Osteocyte (in vitro differentiated cells): ENCODE data around the gene VIPR2. TPM values are rescaled to one million over a fixed set of nuclear protein-coding genes. Genes with fewer than 3 reads are reported as not detected.
"Not testable (repeated sequence)": the region's sequence is repeated elsewhere in the genome, so short reads cannot be mapped to it uniquely, and the experiment has no call there.

Source experiments
- DNase-seq: peaks from one replicate; pipeline ENCODE4 v3.0.0; 2021; ENCODE audit warnings: mixed read lengths; ENCODE audit not compliant: unreplicated experiment; ENCODE audit errors: extremely low spot score
- H3K27ac Mint-ChIP-seq: one replicate; pipeline ENCODE4 v1.8.0; 2021; ENCODE audit warnings: mild to moderate bottlenecking, mixed read lengths; ENCODE audit not compliant: unreplicated experiment
- H3K27me3 Mint-ChIP-seq: one replicate; pipeline ENCODE4 v1.8.0; 2021; ENCODE audit warnings: mixed read lengths; ENCODE audit not compliant: unreplicated experiment
- H3K36me3 Mint-ChIP-seq: one replicate; pipeline ENCODE4 v1.8.0; 2021; ENCODE audit warnings: mixed read lengths; ENCODE audit not compliant: unreplicated experiment
- H3K4me1 Mint-ChIP-seq: one replicate; pipeline ENCODE4 v1.8.0; 2021; ENCODE audit warnings: mixed read lengths; ENCODE audit not compliant: unreplicated experiment
- H3K4me3 Mint-ChIP-seq: one replicate; pipeline ENCODE4 v1.8.0; 2021; ENCODE audit warnings: mild to moderate bottlenecking, moderate library complexity, mixed read lengths; ENCODE audit not compliant: unreplicated experiment
- H3K9me3 Mint-ChIP-seq: one replicate; pipeline ENCODE4 v1.8.0; 2021; ENCODE audit warnings: mixed read lengths; ENCODE audit not compliant: unreplicated experiment
- CTCF ChIP-seq: fragments of 200-600 bp; sonication (generic); IDR thresholded peaks from 2 replicates; pipeline ENCODE4 v1.5.0; 2021; ENCODE audit warnings: antibody characterized with exemption, mild to moderate bottlenecking, moderate library complexity
- total RNA-seq: library from RNA; stranded (reverse); gene quantifications from 2 replicates; pipeline ENCODE4 v1.2.1, GENCODE V29; 2021

Gene VIPR2
- total RNA-seq, 1 donor from 2014 or later, result 0.19 TPM

DNA sequence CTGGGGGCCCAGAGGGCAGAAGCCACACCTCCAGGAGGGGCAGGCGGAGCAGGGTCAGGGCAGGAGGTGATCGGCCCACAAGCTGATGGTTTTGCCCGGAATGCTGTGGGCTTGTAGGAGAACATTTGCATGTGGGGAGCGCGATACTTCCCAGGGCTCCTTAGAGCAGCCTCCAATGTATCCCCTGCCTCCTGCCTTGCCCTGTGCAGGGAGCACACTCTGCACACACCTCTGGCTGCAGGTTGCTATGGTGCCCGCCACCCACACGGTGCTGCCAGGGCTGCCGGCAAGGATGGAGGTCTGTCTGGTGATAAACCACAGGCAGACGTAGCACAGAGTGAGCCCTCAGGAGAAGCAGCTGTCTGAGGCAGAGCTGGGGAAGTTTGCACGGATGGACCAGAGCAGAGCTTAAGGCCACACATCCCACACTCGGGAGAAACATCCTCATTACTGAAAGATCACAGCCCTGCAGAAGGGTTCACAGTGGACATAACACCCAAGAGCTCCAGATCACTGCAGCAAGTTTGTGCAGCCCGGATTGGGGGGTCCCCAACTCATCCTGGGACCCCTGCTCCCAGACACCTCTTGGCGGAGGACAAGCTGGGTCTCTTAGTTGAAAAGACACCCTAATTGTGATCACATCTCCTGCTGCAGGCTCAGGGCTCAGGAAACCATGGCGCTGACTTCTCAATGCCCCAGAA is 41.8 kb downstream of the VIPR2 start:
- H3K27me3 Mint-ChIP-seq, result no peaks in the 10 kb centered on the region
- H3K4me3 Mint-ChIP-seq, result no peak overlapping the region
- TF ChIP-seq CTCF, result no peak
- H3K27ac Mint-ChIP-seq, result no peak overlapping the region
- H3K36me3 Mint-ChIP-seq, result no peaks in the 10 kb centered on the region
- H3K9me3 Mint-ChIP-seq, result peaks cover 5% of the 10 kb centered on the region
- H3K4me1 Mint-ChIP-seq, result no peaks in the 10 kb centered on the region
- no peak for DNase-seq

DNA sequence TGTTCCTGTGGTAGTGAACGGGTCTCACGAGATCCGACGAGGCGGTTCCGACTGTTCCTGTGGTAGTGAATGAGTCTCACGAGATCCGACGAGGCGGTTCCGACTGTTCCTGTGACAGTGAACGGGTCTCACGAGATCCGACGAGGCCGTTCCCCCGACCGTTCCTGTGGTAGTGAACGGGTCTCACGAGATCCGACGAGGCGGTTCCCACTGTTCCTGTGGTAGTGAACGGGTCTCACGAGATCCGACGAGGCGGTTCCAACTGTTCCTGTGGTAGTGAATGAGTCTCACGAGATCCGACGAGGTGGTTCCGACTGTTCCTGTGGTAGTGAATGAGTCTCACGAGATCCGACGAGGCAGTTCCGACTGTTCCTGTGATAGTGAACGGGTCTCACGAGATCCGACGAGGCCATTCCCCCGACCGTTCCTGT is 43.0 kb downstream of the VIPR2 start:
- H3K9me3 Mint-ChIP-seq, H3K27ac Mint-ChIP-seq: not testable (repeated sequence)

GRCh38 chr7:159101083-159101395 is 43.6 kb downstream of the VIPR2 start:
- not testable (repeated sequence) for H3K4me3 Mint-ChIP-seq, H3K36me3 Mint-ChIP-seq, H3K4me1 Mint-ChIP-seq, DNase-seq, H3K27me3 Mint-ChIP-seq, H3K27ac Mint-ChIP-seq, H3K9me3 Mint-ChIP-seq

More for the DNA sequence above, 43.0 kb downstream of the VIPR2 start:
- not testable (repeated sequence) for H3K27me3 Mint-ChIP-seq, H3K36me3 Mint-ChIP-seq, H3K4me1 Mint-ChIP-seq, DNase-seq, H3K4me3 Mint-ChIP-seq

- H3K27ac Mint-ChIP-seq, H3K27me3 Mint-ChIP-seq, DNase-seq, H3K9me3 Mint-ChIP-seq, H3K36me3 Mint-ChIP-seq, H3K4me3 Mint-ChIP-seq, H3K4me1 Mint-ChIP-seq: not testable (repeated sequence)
Observed at GRCh38 chr7:159100281-159101082, 44.2 kb downstream of the VIPR2 start.

DNA sequence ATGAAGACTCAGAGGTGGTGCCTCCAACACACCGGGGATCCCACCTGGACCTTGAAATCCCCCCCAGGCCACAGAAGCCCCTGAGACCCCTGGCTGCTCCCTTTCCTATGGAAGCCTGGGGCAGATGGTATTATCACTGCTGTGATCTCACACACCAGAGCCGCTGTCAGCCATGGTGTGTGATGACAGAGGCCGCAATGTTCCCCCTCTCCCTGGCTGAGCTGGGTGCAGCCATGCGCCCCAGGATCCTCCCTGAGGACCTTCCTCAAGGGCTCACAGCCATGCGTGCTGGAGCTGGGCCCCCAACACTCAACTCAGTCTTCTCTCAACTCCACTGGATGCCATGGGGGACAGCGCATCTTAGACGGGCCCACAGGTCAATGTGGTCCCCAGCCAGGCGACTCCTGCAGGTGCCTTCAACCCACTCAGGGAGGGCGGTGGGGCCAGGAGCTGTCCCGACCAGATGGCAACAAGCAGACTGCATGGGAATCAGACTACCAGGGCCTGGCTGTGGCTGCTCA is 44.9 kb downstream of the VIPR2 start:
- H3K9me3 Mint-ChIP-seq, result peaks cover 5% of the 10 kb centered on the region
- H3K4me3 Mint-ChIP-seq, result no peak overlapping the region
- H3K36me3 Mint-ChIP-seq, result no peaks in the 10 kb centered on the region
- no peak overlapping the region for H3K27ac Mint-ChIP-seq
- H3K27me3 Mint-ChIP-seq, result no peaks in the 10 kb centered on the region
- no peaks in the 10 kb centered on the region for H3K4me1 Mint-ChIP-seq
- TF ChIP-seq CTCF, result no peak
- DNase-seq, result peak; percentile 65

DNA sequence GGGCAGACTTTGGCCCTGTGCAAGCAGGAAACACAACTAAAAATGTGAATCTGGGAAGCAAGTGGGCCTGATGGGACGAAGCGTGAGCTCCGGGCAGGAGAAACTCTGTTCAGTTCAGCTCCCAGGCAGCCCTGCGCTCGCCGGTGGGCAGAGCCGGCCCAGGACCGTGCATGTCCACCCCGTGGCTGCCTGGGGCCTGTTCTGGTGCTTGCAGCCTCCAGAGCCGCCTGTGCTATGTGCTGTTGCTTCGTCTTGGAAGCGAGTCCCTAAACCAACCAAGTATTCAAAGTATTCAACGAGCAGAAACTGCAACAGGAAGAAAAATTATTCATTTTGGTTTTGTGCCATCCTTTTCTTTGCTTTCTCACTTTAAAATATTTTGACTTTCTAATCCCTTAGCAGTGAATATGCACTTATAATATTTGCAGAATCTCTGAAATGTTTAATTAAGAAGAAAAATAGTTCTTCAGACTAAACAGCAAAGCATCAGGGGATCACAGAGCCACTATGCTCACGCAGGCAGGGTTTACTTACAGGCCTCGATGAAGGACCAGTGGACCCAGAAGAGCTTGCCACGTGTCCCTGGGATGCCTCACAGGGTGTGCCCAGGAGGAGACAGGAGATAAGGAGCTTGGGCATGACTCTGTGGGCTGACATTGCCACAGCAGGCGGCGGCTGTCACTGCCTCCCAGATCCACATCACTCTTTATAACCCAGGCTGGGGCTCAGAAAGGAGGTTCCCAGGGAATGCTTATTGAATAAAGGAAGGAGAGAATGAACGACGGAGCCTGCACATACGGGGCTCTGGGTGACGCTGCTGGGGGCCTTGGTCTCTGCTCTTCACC is 45.6 kb downstream of the VIPR2 start:
- Mint-ChIP-seq H3K4me3 (no peak overlapping the region), H3K27ac (no peak overlapping the region), H3K9me3 (peaks cover 5% of the 10 kb centered on the region), H3K27me3 (no peaks in the 10 kb centered on the region), H3K4me1 (no peaks in the 10 kb centered on the region), H3K36me3 (no peaks in the 10 kb centered on the region)
- DNase-seq, result peak; percentile 77
- TF ChIP-seq CTCF, result no peak
